ENCODE data around the gene LAX1. TPM values are rescaled to one million over a fixed set of nuclear protein-coding genes. Genes with fewer than 3 reads are reported as not detected.

LAX1 gene
- total RNA-seq, 1 donor from 2014 or later, result 0.07 TPM

DNA sequence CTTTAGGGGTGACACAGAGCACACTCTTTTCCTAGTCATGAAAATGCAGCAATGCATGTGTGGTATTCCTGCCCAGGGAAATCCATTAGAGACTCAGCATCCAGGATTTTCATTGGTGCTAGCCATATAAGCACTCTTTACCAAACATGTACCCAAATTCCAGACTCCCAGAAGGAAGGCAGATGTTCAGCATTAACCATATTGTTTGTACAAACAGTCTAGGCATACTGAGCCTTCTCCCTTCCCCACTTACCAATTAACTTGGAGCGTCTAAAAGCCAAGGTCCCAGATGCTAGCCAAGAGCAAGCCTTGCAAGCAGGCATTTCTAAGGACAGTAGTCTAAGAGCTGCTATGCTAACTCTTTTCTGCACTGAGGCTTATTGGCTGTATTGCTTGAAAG is 58.3 kb downstream of the LAX1 start:
- Mint-ChIP-seq H3K27ac (ENCODE audit: unreplicated experiment) (no peak overlapping the region), H3K36me3 (ENCODE audit: low read depth) (peaks cover 35% of the 10 kb centered on the region), H3K27me3 (ENCODE audit: low read depth) (no peaks in the 10 kb centered on the region), H3K9me3 (ENCODE audit: low read depth) (no peaks in the 10 kb centered on the region), H3K4me1 (ENCODE audit: low read depth) (peaks cover 9% of the 10 kb centered on the region), H3K4me3 (ENCODE audit: unreplicated experiment) (no peak overlapping the region)
- DNase-seq (ENCODE audit: low spot score), result no peak
- TF ChIP-seq, protein P1, sequence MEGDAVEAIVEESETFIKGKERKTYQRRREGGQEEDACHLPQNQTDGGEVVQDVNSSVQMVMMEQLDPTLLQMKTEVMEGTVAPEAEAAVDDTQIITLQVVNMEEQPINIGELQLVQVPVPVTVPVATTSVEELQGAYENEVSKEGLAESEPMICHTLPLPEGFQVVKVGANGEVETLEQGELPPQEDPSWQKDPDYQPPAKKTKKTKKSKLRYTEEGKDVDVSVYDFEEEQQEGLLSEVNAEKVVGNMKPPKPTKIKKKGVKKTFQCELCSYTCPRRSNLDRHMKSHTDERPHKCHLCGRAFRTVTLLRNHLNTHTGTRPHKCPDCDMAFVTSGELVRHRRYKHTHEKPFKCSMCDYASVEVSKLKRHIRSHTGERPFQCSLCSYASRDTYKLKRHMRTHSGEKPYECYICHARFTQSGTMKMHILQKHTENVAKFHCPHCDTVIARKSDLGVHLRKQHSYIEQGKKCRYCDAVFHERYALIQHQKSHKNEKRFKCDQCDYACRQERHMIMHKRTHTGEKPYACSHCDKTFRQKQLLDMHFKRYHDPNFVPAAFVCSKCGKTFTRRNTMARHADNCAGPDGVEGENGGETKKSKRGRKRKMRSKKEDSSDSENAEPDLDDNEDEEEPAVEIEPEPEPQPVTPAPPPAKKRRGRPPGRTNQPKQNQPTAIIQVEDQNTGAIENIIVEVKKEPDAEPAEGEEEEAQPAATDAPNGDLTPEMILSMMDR (IDR thresholded peaks at IDR 0.05), result no peak

Other genes starting within 250 kb of the LAX1 start
- gene ATP2B4, start 138.4 kb upstream of the LAX1 start, total RNA-seq, result 71.4 to 133 TPM (median 130 TPM) in 3 replicates
- gene ZBED6, start 30.4 kb downstream of the LAX1 start, total RNA-seq, result 38.7 to 48.3 TPM (median 40.3 TPM) in 3 replicates
- gene ZC3H11A, start 30.4 kb downstream of the LAX1 start, total RNA-seq, result 80.8 to 86.0 TPM (median 80.9 TPM) in 3 replicates
- 69.5 to 86.0 TPM (median 73.0 TPM) in 3 replicates for gene SNRPE, start 96.4 kb downstream of the LAX1 start, total RNA-seq

All from chondrocyte (in vitro differentiated cells).